GM21423 (cell line): ENCODE results near the gene PHTF2.
"Not testable (repeated sequence)": the region's sequence is repeated elsewhere in the genome, so short reads cannot be mapped to it uniquely, and the experiment has no call there.

ENCODE experiments used
- ATAC-seq: cut with Tn5 transposase; IDR thresholded peaks from one replicate; pipeline ENCODE4 v1.9.1; 2021; ENCODE audit warnings: mild to moderate bottlenecking, moderate library complexity; ENCODE audit not compliant: unreplicated experiment

Gene PHTF2

GRCh38 chr7:77827999-77828398 lies 29.4 kb downstream of the PHTF2 start:
- ATAC-seq = no peak

GRCh38 chr7:77830649-77831355 lies 32.2 kb downstream of the PHTF2 start:
- no peak for ATAC-seq

- no peak for ATAC-seq
Measured at GRCh38 chr7:77831481-77831880, 32.9 kb downstream of the PHTF2 start.

GRCh38 chr7:77831953-77832352 lies 33.4 kb downstream of the PHTF2 start:
- no peak for ATAC-seq

GRCh38 chr7:77833136-77833535 lies 34.6 kb downstream of the PHTF2 start:
- no peak for ATAC-seq

GRCh38 chr7:77836425-77836824 lies 37.9 kb downstream of the PHTF2 start:
- not testable (repeated sequence) for ATAC-seq

- no peak for ATAC-seq
Measured at GRCh38 chr7:77837275-77837674, 38.7 kb downstream of the PHTF2 start.

- ATAC-seq = no peak
Measured at GRCh38 chr7:77837966-77838365, 39.4 kb downstream of the PHTF2 start.

GRCh38 chr7:77838929-77839491 lies 40.4 kb downstream of the PHTF2 start:
- no peak for ATAC-seq

- ATAC-seq = no peak
Measured at GRCh38 chr7:77839919-77840318, 41.3 kb downstream of the PHTF2 start.

GRCh38 chr7:77843194-77843593 lies 44.6 kb downstream of the PHTF2 start:
- no peak for ATAC-seq

GRCh38 chr7:77846317-77847092 lies 47.9 kb downstream of the PHTF2 start:
- no peak for ATAC-seq

GRCh38 chr7:77855371-77856083 lies 57.0 kb downstream of the PHTF2 start:
- no peak for ATAC-seq

- ATAC-seq = peak; percentile 61
Measured at GRCh38 chr7:77858278-77858677, 59.7 kb downstream of the PHTF2 start.

GRCh38 chr7:77859343-77859742 lies 60.8 kb downstream of the PHTF2 start:
- ATAC-seq = no peak

- no peak for ATAC-seq
Measured at GRCh38 chr7:77862691-77863090, 64.1 kb downstream of the PHTF2 start.

- no peak for ATAC-seq
Measured at GRCh38 chr7:77863860-77864259, 65.3 kb downstream of the PHTF2 start.

GRCh38 chr7:77866370-77866769 lies 67.8 kb downstream of the PHTF2 start:
- ATAC-seq = no peak

- no peak for ATAC-seq
Measured at GRCh38 chr7:77866786-77867536, 68.4 kb downstream of the PHTF2 start.

GRCh38 chr7:77867537-77867865 lies 68.9 kb downstream of the PHTF2 start:
- ATAC-seq = no peak

- ATAC-seq = not testable (repeated sequence)
Measured at GRCh38 chr7:77872256-77872655, 73.7 kb downstream of the PHTF2 start.
